NCI-H345 (cell line): ENCODE data around the gene ZNF784.
A peak's percentile ranks its signal among the peaks of the same experiment; 100 is the strongest.

Experiments
- DNase-seq: peaks from one replicate; lab custom pipeline; 2025; lab: John Stamatoyannopoulos, UW

The ZNF784 gene

DNA sequence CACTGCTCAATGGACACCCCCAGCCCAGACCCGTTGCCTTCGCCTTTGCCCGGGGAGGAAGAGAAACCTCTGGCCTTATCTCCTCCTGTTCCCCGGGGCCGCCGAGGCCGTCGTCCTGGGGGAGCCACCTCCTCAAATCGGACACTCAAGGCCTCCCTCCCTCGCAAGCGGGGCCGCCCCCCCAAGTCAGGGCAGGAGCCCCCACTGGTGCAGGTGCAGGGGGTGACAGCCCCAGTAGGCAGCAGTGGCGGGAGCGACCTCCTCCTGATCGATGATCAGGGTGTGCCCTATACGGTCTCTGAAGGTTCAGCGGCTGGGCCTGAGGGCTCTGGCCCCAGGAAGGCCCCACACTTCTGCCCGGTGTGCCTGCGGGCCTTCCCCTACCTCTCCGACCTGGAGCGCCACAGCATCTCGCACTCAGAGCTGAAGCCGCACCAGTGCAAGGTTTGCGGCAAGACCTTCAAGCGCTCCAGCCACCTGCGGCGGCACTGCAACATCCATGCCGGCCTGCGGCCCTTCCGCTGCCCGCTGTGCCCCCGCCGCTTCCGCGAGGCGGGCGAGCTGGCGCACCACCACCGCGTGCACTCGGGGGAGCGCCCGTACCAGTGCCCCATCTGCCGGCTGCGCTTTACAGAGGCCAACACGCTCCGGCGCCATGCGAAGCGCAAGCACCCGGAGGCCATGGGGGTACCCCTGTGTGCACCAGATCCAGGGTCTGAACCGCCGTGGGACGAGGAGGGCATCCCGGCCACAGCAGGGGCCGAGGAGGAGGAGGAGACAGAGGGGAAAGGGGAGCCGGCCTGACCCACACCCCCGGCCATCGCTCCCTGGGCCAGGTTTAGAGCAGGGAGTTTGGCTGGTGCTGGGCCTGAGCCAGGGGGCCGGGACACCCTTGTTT is 22.0 kb downstream of the ZNF784 start:
- DNase-seq: no peak

- DNase-seq: no peak
Measured at GRCh38 chr19:55601084-55601483, 23.3 kb downstream of the ZNF784 start.

DNA sequence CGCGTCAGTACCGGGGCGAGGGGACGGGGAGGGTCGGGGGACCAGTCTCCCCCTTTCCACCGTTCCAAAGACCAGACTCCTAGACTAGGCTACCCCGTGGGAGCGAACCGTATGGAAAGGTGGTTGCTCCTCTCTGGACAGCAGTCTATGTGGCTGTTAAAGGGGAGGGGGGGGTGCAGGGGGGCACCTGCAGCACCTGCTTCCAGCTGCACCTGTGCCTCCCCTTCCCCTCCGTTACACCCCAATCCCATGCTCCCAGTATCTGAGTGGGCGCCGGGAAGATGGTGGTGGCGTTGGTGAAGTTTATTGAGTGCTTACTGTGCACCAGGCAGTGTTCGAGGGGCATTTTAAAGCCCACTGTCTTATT is 23.7 kb downstream of the ZNF784 start:
- DNase-seq: no peak

- peak; percentile 90 for DNase-seq
Measured at GRCh38 chr19:55599842-55600661, 24.3 kb downstream of the ZNF784 start, which contains the start of gene ZNF524. ZNF524 (plus strand) TSS chr19:55600288; CDS start chr19:55602113, 1,825 bp downstream.

DNA sequence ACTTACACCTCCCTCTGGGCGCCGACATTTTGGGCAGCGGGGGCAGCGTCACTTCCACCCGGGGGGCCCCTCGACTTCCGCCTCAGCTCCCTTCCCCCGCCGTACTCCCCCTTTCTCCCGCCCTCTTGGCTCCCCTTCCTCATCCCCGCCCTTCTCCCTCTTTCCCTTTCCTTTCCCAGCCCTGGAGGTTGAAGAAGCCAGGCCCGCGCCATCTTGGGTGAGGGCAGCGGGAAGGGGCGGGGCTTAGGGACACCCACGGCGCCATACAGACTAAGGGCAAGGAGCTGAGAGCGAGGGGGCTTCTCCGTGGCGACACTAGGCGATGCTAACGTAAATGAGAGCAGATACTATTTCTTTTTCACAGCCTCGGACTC is 24.9 kb downstream of the ZNF784 start, which contains the start of gene FIZ1:
Gene FIZ1, minus strand, starts transcription at position 50 of the 374 bp plus-strand sequence. CDS start 1,652 bp downstream, outside the sequence.
- DNase-seq: peak; percentile 96

- DNase-seq: peak; percentile 85
Measured at GRCh38 chr19:55598719-55599467, 25.5 kb downstream of the ZNF784 start.

- DNase-seq: no peak
Measured at GRCh38 chr19:55598034-55598433, 26.3 kb downstream of the ZNF784 start.

DNA sequence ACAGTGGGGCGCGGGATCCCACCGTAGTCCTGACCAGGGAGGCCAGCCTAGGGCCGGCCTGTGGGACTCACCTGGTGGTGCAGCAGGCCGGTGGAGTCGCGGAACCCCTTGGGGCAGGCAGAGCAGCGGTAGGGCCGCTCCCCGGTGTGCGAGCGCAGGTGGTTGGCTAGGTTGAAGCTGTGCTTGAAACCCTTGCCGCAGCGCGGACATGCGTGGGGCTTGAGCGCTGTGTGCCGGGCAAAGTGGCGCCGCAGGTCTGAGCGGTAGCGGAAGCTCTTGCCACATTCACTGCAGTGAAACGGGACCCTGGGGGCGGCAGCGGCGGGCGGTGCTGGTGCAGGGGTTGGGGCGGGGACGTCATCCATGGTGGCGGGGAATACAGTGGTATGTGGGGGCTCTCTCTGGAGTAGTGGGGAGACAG is 26.9 kb downstream of the ZNF784 start:
- DNase-seq: no peak

DNA sequence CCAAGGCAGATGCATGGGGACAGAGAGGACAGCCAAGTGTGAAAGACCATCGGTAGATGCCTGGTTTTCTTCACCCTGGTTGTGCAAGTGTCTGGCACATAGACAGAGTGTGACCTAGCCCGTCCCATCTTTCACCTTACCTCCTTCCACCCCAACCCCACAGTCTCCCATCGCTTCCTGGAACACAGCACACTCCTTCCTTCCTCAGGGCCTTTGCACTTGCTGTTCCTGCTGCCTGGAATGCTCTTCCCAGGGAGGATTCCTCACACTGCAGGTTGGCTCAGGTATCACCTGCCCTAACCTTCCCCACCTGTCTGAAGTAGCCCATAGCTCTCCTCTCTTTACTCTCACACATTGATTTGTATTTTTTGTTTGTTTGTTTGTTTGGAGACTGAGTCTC is 28.1 kb downstream of the ZNF784 start:
- DNase-seq: no peak

DNA sequence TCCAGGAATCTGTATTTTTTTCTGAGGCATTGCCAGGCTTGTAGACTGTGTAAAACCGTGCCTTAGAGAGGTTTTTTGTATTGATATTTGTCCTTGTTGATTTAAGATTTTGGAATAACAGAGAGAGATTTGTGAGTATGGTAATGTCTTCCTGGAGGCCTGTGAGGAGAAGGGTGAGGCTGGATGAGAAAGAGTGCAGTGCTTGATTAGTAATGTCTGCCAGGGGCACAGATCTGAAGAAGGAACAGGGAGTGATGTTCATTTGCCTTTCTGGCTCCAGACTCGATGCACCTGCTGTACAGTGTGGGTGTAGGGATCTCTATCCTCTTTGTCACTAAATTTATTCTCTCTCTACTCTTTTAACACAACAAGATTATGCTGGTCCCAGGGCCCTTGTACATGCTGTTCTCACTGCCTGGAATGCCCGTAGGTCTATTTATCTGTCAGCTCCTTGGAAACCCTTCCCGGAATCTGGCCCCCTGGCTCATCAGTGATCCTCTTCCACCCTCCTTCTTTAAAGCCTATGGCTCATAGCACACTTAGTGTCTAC is 29.3 kb downstream of the ZNF784 start:
- no peak for DNase-seq

GRCh38 chr19:55593096-55593772 is 31.1 kb downstream of the ZNF784 start:
- no peak for DNase-seq

- DNase-seq: no peak
Measured at GRCh38 chr19:55592391-55593090, 31.8 kb downstream of the ZNF784 start.

DNA sequence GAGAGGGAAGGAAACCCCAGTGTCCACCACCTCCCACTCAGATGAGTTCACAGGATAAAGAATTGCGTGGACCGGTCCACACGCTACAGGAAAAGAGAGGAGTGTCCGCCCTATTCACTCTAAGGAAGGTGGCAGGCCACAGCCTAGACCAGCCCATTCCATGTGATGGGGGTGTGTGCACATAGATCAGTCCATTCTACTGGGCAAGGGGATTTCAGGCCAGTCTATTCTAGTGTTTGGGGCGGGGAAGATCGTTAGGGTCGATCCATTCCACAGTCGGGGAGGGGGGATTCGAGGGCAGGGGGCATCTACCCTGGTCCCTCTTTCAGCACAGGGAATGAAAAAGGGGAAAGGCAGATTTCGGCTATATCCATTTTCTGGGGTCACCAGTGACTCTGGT is 32.8 kb downstream of the ZNF784 start:
- no peak for DNase-seq

- DNase-seq: no peak
Measured at GRCh38 chr19:55590617-55591016, 33.7 kb downstream of the ZNF784 start.

DNA sequence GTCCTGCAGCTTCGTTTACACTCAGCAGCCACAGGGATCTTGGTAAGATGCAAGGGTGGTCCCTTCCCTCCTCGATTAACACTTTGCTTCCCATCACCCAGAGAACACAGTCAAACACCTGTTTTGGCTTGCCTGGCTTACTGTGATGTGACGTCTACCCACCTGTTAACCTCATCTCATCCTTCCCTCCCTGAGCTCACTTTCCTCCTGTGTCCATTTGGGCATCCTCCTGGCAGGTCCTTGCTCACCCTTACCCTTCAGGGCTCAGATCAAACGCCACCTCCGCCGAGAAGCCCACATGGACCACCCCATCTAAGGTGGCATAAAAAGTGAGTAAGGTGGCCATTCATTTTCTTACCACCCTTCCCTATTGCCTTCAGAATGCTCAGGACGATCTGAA is 34.3 kb downstream of the ZNF784 start:
- no peak for DNase-seq

DNA sequence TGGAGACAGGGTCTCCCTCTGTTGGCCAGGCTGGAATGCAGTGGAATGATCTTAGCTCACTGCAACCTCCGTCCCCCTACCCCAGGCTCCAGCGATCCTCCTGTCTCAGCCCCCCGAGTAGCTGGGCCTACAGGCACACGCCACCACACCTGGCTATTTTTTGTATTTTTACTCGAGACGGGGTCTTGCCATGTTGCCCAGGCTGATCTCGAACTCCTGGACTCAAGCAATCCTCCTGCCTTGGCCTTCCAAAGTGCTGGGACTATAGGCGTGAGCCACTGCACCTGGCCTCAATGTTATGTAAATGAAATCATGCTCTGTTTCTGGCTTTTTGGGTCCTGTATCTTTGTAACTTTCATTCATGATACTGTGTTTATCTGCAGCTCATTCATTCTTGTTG is 35.6 kb downstream of the ZNF784 start:
- DNase-seq: no peak

DNA sequence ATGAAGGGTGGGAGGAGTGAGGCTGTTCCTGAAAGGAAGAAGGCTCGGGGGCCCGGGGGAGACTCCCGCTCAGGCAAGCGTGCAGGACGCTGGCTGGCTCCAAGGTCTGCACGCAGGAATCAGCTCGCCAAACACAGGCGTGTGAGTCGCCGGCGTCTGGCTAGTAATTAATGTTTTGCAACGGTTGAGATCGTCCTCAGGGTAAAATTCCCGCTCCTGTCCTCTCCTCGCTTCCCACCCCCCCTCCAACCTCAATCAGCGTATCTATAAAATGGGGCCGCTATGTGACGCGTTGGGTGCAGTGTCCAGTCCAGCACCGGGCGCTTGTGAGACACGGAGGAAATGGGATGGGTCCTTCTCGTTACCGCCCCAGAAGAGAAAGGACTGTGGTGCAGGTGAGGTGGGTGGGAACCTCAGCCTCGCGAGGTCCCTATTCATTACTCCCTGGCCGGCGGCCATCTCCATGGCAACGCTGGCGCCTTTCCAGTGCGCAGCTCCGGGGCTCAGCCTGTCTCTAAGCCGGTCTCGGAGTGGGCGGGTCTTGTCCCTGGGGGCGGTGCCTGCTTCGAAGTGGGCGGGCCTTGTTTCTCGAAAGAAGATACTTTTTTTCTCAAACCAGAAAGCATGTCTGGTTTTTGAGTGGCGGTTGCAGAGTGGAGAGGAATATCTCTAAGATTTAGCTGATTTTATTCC is 37.2 kb downstream of the ZNF784 start:
- peak; percentile 95 for DNase-seq

- peak; percentile 82 for DNase-seq
Measured at GRCh38 chr19:55585658-55586339, 38.6 kb downstream of the ZNF784 start.

DNA sequence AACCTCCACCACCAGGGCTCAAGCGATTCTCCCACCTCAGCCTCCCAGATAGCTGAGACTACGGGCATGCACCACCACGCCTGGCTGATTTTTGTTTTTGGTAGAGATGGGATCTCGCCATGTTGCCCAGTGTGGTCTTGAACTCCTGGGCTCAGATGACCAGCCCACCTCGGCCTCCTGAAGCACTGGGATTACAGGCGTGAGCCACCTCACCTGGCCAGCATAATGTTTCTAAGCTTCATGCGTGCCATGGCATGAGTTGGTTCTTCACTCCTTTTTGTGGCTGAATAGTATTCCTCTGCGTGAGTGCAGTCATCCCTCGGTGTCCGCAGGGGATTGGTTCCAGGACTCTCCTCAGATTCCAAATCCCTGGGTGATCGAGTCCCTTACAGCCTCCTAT is 39.5 kb downstream of the ZNF784 start:
- no peak for DNase-seq
